ENCODE measurements around the gene SEMA3F.

Gene SEMA3F

GRCh38 chr3:50193746-50194127, 38.6 kb downstream of the SEMA3F start:
- no peak for TF ChIP-seq CTCF (conservative IDR thresholded peaks at IDR 0.05; ENCODE audit: control insufficient read depth, insufficient read depth, low read depth, low read length)
- DNase-seq (ENCODE audit: low read depth), result no peak
- no peak overlapping the region for H3K4me3 ChIP-seq (ENCODE audit: control insufficient read depth, low read depth, low read length)

GRCh38 chr3:50194128-50194902, 39.2 kb downstream of the SEMA3F start:
- peak; percentile 52 for DNase-seq (ENCODE audit: low read depth)
- H3K4me3 ChIP-seq (ENCODE audit: control insufficient read depth, low read depth, low read length), result no peak overlapping the region
- TF ChIP-seq CTCF (conservative IDR thresholded peaks at IDR 0.05; ENCODE audit: control insufficient read depth, insufficient read depth, low read depth, low read length), result peak; percentile 59

GRCh38 chr3:50194903-50195500, 39.9 kb downstream of the SEMA3F start:
- H3K4me3 ChIP-seq (ENCODE audit: control insufficient read depth, low read depth, low read length), result no peak overlapping the region
- DNase-seq (ENCODE audit: low read depth), result no peak
- no peak for TF ChIP-seq CTCF (conservative IDR thresholded peaks at IDR 0.05; ENCODE audit: control insufficient read depth, insufficient read depth, low read depth, low read length)

GRCh38 chr3:50195501-50196252, 40.6 kb downstream of the SEMA3F start:
- no peak overlapping the region for H3K4me3 ChIP-seq (ENCODE audit: control insufficient read depth, low read depth, low read length)
- peak; percentile 34 for DNase-seq (ENCODE audit: low read depth)
- no peak for TF ChIP-seq CTCF (conservative IDR thresholded peaks at IDR 0.05; ENCODE audit: control insufficient read depth, insufficient read depth, low read depth, low read length)

- no peak for TF ChIP-seq CTCF (conservative IDR thresholded peaks at IDR 0.05; ENCODE audit: control insufficient read depth, insufficient read depth, low read depth, low read length)
- H3K4me3 ChIP-seq (ENCODE audit: control insufficient read depth, low read depth, low read length), result no peak overlapping the region
- DNase-seq (ENCODE audit: low read depth), result no peak
Observed at GRCh38 chr3:50196253-50196801, 41.2 kb downstream of the SEMA3F start.

GRCh38 chr3:50201573-50202315, 46.6 kb downstream of the SEMA3F start:
- no peak for TF ChIP-seq CTCF (conservative IDR thresholded peaks at IDR 0.05; ENCODE audit: control insufficient read depth, insufficient read depth, low read depth, low read length)
- no peak for DNase-seq (ENCODE audit: low read depth)

More at GRCh38 chr3:50201573-50202315, 46.6 kb downstream of the SEMA3F start:
- H3K4me3 ChIP-seq (ENCODE audit: control insufficient read depth, low read depth, low read length), result no peak overlapping the region
